GM12874 (cell line): ENCODE measurements around the gene ACKR2.

ENCODE experiments used
- TF ChIP-seq, protein P1 (sequence below): IDR thresholded peaks from 2 replicates; pipeline ENCODE4 v1.5.1; 2011; ENCODE audit warnings: low read depth, mild to moderate bottlenecking, control low read depth, low read length, moderate library complexity; ENCODE audit not compliant: insufficient read depth

The ACKR2 gene

DNA sequence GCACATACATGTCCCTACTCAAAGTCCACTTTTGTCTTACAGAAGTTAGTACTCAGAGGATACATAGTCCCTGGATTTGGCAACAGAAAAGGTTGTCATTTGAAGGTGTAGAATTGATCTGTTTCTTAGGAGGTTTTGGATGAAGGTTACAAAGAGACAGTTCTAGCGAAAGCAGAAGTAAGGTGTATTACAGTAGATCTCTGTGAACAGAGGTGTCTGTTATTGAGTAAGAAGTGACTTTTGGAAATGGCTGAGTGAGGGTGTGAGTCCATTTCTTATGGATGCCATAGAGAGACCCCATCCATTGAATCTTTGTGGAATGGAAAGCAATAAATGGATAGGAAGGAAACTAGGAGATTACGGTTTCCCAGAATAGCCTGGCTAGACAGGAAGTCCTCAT lies 102.3 kb downstream of the ACKR2 start:
- TF ChIP-seq, protein P1, sequence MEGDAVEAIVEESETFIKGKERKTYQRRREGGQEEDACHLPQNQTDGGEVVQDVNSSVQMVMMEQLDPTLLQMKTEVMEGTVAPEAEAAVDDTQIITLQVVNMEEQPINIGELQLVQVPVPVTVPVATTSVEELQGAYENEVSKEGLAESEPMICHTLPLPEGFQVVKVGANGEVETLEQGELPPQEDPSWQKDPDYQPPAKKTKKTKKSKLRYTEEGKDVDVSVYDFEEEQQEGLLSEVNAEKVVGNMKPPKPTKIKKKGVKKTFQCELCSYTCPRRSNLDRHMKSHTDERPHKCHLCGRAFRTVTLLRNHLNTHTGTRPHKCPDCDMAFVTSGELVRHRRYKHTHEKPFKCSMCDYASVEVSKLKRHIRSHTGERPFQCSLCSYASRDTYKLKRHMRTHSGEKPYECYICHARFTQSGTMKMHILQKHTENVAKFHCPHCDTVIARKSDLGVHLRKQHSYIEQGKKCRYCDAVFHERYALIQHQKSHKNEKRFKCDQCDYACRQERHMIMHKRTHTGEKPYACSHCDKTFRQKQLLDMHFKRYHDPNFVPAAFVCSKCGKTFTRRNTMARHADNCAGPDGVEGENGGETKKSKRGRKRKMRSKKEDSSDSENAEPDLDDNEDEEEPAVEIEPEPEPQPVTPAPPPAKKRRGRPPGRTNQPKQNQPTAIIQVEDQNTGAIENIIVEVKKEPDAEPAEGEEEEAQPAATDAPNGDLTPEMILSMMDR: no peak

DNA sequence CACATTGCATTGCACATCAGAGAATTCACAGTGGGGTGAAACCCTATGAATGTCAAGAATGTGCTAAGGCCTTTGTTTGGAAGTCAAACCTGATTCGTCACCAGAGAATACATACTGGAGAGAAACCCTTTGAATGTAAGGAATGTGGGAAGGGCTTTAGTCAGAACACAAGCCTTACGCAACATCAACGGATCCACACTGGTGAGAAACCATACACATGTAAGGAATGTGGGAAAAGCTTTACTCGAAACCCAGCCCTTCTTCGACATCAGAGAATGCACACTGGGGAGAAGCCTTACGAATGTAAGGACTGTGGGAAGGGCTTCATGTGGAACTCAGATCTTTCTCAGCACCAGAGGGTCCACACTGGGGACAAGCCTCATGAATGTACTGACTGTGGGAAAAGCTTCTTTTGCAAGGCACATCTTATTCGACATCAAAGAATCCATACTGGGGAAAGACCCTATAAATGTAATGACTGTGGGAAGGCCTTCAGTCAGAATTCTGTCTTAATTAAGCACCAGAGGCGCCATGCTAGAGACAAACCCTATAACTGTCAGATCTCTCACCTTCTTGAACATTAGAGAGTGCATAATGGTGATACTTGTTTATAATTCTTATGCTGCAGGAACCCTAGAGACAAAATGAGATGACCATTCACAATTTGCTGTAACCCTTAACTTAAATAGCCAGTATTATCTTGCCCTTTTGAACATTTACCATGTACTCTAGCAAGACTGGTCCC lies 105.7 kb downstream of the ACKR2 start:
- TF ChIP-seq, protein P1: no peak
